HG02973 (cell line): ENCODE results near the gene BCL11B.

Source experiments
- ATAC-seq: cut with Tn5 transposase; IDR thresholded peaks from one replicate; pipeline ENCODE4 v1.9.1; 2021; ENCODE audit warnings: moderate library complexity; ENCODE audit not compliant: unreplicated experiment

The BCL11B gene

DNA sequence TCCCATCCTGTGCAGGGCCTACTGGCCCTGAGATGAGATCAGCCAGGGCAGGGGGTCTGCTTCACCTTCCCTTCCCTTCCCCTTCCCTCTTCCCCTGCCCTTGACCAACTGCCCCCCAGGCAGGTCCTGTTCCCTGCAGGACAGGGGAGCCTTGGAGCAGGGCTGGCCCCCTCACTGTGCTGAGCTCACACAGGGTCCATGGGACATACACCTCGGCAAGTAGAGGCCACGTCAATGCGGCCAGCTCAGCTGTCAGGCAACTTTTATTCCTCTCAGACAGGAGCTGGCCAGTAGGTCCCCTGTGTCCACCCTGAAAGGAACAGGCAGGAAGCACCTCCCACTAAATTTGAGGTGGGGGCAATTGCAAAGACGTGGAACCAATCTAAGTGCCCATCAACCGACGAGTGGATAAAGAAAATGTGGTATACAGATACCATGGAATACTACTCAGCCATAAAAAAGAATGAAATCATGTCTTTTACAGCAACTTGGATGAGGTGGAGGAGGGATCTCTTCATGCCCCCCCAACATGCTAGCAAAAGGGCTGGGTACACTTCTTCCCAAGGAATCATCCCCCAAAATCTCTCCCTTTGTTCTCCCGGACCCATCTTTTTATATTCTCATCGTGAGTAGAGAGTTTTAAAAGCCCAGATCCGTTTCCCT lies 148.7 kb downstream of the BCL11B start:
- no peak for ATAC-seq

DNA sequence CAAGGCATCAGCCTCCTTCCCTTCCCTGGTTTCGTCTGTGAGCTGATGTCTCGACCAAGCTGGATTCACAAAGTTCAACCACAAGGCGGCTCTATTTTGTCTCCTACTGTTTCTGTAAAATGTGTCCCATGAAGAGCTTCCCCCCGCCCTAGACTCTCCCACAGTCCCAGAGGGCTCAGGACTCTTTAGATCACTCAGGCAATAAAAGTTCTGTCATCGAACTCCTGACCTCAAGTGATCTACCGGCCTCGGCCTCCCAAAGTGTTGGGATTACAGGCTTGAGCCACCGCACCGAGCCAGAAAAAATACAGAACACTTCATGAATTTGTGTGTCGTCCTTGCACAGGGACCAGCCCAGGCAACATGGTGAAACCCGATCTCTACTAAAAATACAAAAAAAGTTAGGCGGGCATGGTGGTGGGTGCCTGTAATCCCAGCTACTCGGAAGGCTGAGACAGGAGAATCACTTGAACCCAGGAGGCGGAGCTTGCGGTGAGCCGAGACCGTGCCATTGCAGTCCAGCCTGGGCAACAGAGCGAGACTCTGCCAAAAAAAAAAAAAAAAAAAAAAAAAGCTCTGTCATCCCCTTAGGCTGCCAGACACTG lies 149.4 kb downstream of the BCL11B start:
- no peak for ATAC-seq

DNA sequence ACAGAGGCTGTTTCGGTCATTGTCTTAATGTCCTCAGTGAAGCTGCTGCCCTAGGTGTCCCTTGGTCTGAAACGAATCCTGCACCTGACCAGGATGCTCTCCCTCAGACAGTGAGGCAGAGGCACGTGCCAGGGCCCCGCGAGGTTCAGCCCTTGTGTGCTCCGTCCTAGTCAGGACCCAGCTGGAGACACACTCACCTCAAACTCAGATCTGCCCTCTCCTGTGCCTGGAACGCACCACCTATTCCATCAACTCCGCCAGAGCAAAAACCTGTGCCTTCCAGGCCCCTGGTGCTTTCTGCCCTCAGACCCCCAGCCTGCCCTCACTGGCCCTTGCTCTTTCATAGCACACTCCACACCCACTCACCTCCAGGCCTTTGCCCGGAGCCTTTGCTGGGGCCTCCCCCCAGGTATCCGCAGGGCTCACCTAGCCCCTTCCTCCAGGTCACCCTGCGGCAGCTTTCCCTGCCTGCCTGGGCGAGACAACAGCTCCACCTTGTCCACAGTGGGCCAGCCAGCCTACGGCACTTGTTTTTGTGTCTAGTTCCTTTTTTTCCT lies 150.6 kb downstream of the BCL11B start:
- ATAC-seq: no peak

- ATAC-seq: no peak
Measured at GRCh38 chr14:99120526-99121318, 151.3 kb downstream of the BCL11B start.

GRCh38 chr14:99119554-99120525 lies 152.2 kb downstream of the BCL11B start:
- ATAC-seq: no peak
